Muscle layer of duodenum (tissue), 2 donors: ENCODE data around the gene IREB2.
A peak's percentile ranks its signal among the peaks of the same experiment; 100 is the strongest.

Experiments
- H3K27ac ChIP-seq: one replicate; pipeline ENCODE4 v1.7.0; 2013; ENCODE audit warnings: mild to moderate bottlenecking, low read length
- H3K27me3 ChIP-seq: one replicate; pipeline ENCODE4 v1.7.0; 2013; ENCODE audit warnings: low read depth, mild to moderate bottlenecking, control low read depth, low read length
- H3K36me3 ChIP-seq, 2 donors: one replicate each; pipeline ENCODE4 v1.7.0; 2013; ENCODE audit warnings: low read length in 2 of 2, control low read depth in 1 of 2, mild to moderate bottlenecking in 1 of 2; ENCODE audit not compliant: insufficient read depth in 2 of 2, control insufficient read depth in 1 of 2
- H3K4me1 ChIP-seq, 2 donors: one replicate each; pipeline ENCODE4 v1.7.0; 2013; ENCODE audit warnings: low read length in 2 of 2, mild to moderate bottlenecking in 2 of 2, control low read depth in 1 of 2, moderate library complexity in 1 of 2; ENCODE audit not compliant: insufficient read depth in 2 of 2, control insufficient read depth in 1 of 2
- H3K4me3 ChIP-seq, 2 donors: one replicate each; pipeline ENCODE4 v1.7.0; 2013; ENCODE audit warnings: low read length in 2 of 2, low read depth in 1 of 2, mild to moderate bottlenecking in 1 of 2
- H3K9me3 ChIP-seq, 2 donors: one replicate each; pipeline ENCODE4 v1.7.0; 2013; ENCODE audit warnings: low read length in 2 of 2, control low read depth in 1 of 2, mild to moderate bottlenecking in 1 of 2; ENCODE audit not compliant: control insufficient read depth in 1 of 2
- donor health status: healthy.

Gene IREB2

GRCh38 chr15:78437107-78437761 is 782 bp upstream of the IREB2 start:
- Histone ChIP-seq H3K27me3 (no peaks in the 10 kb centered on the region), H3K36me3 (peaks cover 11% of the 10 kb centered on the region in 2 donors), H3K4me3 (peak overlapping the region; percentile 90 to 97), H3K27ac (peak overlapping the region; percentile 94), H3K4me1 (peaks cover 9 to 27% of the 10 kb centered on the region in 2 donors), H3K9me3 (no peaks in the 10 kb centered on the region)

GRCh38 chr15:78438619-78439285 is 736 bp downstream of the IREB2 start:
- Histone ChIP-seq H3K4me3 (peak overlapping the region; percentile 90 to 97), H3K4me1 (peaks cover 9 to 27% of the 10 kb centered on the region in 2 donors), H3K9me3 (no peaks in the 10 kb centered on the region), H3K36me3 (peaks cover 11 to 14% of the 10 kb centered on the region in 2 donors), H3K27me3 (no peaks in the 10 kb centered on the region), H3K27ac (peak overlapping the region; percentile 94)

- H3K4me3 ChIP-seq = no peak overlapping the region
- no peaks in the 10 kb centered on the region for H3K27me3 ChIP-seq
- H3K36me3 ChIP-seq = peaks cover 15 to 17% of the 10 kb centered on the region in 2 donors
- no peak overlapping the region for H3K27ac ChIP-seq
- H3K9me3 ChIP-seq = no peaks in the 10 kb centered on the region
- peaks cover 9 to 30% of the 10 kb centered on the region in 2 donors for H3K4me1 ChIP-seq
Observed at GRCh38 chr15:78440375-78441373, 2.7 kb downstream of the IREB2 start.

- Histone ChIP-seq H3K4me1 (peaks cover 9 to 30% of the 10 kb centered on the region in 2 donors), H3K27ac (no peak overlapping the region), H3K9me3 (no peaks in the 10 kb centered on the region), H3K4me3 (no peak overlapping the region), H3K36me3 (peaks cover 26 to 28% of the 10 kb centered on the region in 2 donors), H3K27me3 (no peaks in the 10 kb centered on the region)
Observed at GRCh38 chr15:78444255-78444654, 6.2 kb downstream of the IREB2 start.

GRCh38 chr15:78445875-78446274 is 7.9 kb downstream of the IREB2 start:
- H3K4me1 ChIP-seq = peaks cover 4 to 23% of the 10 kb centered on the region in 2 donors
- no peak overlapping the region for H3K27ac ChIP-seq
- no peaks in the 10 kb centered on the region for H3K27me3 ChIP-seq
- peaks cover 19 to 23% of the 10 kb centered on the region in 2 donors for H3K36me3 ChIP-seq
- no peaks in the 10 kb centered on the region for H3K9me3 ChIP-seq
- H3K4me3 ChIP-seq = no peak overlapping the region

- H3K27ac ChIP-seq = no peak overlapping the region
- no peaks in the 10 kb centered on the region for H3K27me3 ChIP-seq
- H3K4me1 ChIP-seq = peaks cover 0 to 22% of the 10 kb centered on the region in 2 donors
- no peak overlapping the region for H3K4me3 ChIP-seq
- peaks cover 15 to 18% of the 10 kb centered on the region in 2 donors for H3K36me3 ChIP-seq
- H3K9me3 ChIP-seq = no peaks in the 10 kb centered on the region
Observed at GRCh38 chr15:78446551-78446950, 8.5 kb downstream of the IREB2 start.

GRCh38 chr15:78448441-78449219 is 10.6 kb downstream of the IREB2 start:
- no peaks in the 10 kb centered on the region for H3K27me3 ChIP-seq
- peak overlapping the region; percentile 3 for H3K27ac ChIP-seq
- H3K4me3 ChIP-seq = no peak overlapping the region
- H3K9me3 ChIP-seq = no peaks in the 10 kb centered on the region
- peaks cover 14 to 15% of the 10 kb centered on the region in 2 donors for H3K36me3 ChIP-seq
- H3K4me1 ChIP-seq = peaks cover 0 to 23% of the 10 kb centered on the region in 2 donors

- no peak overlapping the region for H3K27ac ChIP-seq
- H3K36me3 ChIP-seq = peaks cover 14 to 15% of the 10 kb centered on the region in 2 donors
- H3K4me3 ChIP-seq = no peak overlapping the region
- H3K27me3 ChIP-seq = no peaks in the 10 kb centered on the region
- H3K9me3 ChIP-seq = no peaks in the 10 kb centered on the region
- peaks cover 0 to 26% of the 10 kb centered on the region in 2 donors for H3K4me1 ChIP-seq
Observed at GRCh38 chr15:78449220-78449999, 11.4 kb downstream of the IREB2 start.

GRCh38 chr15:78450285-78450858 is 12.4 kb downstream of the IREB2 start:
- peaks cover 7 to 33% of the 10 kb centered on the region in 2 donors for H3K4me1 ChIP-seq
- no peak overlapping the region for H3K27ac ChIP-seq
- H3K4me3 ChIP-seq = no peak overlapping the region
- no peaks in the 10 kb centered on the region for H3K27me3 ChIP-seq
- no peaks in the 10 kb centered on the region for H3K9me3 ChIP-seq
- H3K36me3 ChIP-seq = peaks cover 13 to 14% of the 10 kb centered on the region in 2 donors

- no peak overlapping the region for H3K4me3 ChIP-seq
- no peaks in the 10 kb centered on the region for H3K36me3 ChIP-seq
- no peaks in the 10 kb centered on the region for H3K9me3 ChIP-seq
- H3K4me1 ChIP-seq = peaks cover 18 to 50% of the 10 kb centered on the region in 2 donors
- no peaks in the 10 kb centered on the region for H3K27me3 ChIP-seq
- H3K27ac ChIP-seq = no peak overlapping the region
Observed at GRCh38 chr15:78452485-78452884, 14.5 kb downstream of the IREB2 start.
